Spleen (tissue), 11 donors: ENCODE data around the gene ADD2. TPM values are rescaled to one million over a fixed set of nuclear protein-coding genes. Genes with fewer than 3 reads are reported as not detected.
A peak's percentile ranks its signal among the peaks of the same experiment; 100 is the strongest.
"Not testable (repeated sequence)": the region's sequence is repeated elsewhere in the genome, so short reads cannot be mapped to it uniquely, and the experiment has no call there.

Source experiments
- DNase-seq: peaks from one replicate; pipeline ENCODE4 v3.0.0-alpha.2; 2020
- H3K27ac ChIP-seq, 8 donors: fragments of 200-600 bp; sonication (generic) in 7 of 8; 1 replicate in 4 of 8; 2 replicates in 4 of 8; pipeline versions ENCODE4 v1.5.0 to v1.8.0; 2016 to 2021; ENCODE audit warnings: inconsistent platforms in 4 of 8, mild to moderate bottlenecking in 4 of 8, moderate library complexity in 1 of 8
- H3K27me3 ChIP-seq, 7 donors: fragments of 200-600 bp; sonication (generic) in 6 of 7; replicated peaks in 1 of 7; 1 replicate in 4 of 7; 2 replicates in 3 of 7; pipeline versions ENCODE4 v1.5.0 to v1.8.0; 2016 to 2021; ENCODE audit warnings: inconsistent platforms in 3 of 7, mild to moderate bottlenecking in 1 of 7
- H3K36me3 ChIP-seq, 6 donors: fragments of 200-600 bp; sonication (generic) in 5 of 6; 1 replicate in 4 of 6; 2 replicates in 2 of 6; pipeline versions ENCODE4 v1.5.0 to v1.8.0; 2016 to 2021; ENCODE audit warnings: inconsistent platforms in 2 of 6
- H3K4me1 ChIP-seq, 6 donors: fragments of 200-600 bp; sonication (generic) in 5 of 6; 1 replicate in 3 of 6; 2 replicates in 3 of 6; pipeline versions ENCODE4 v1.5.0 to v1.8.0; 2016 to 2021; ENCODE audit warnings: inconsistent platforms in 3 of 6
- H3K4me3 ChIP-seq, 8 donors: fragments of 200-600 bp; sonication (generic) in 7 of 8; 1 replicate in 4 of 8; 2 replicates in 4 of 8; pipeline versions ENCODE4 v1.5.0 to v1.8.0; 2016 to 2021; ENCODE audit warnings: inconsistent platforms in 4 of 8, mild to moderate bottlenecking in 4 of 8, moderate library complexity in 2 of 8
- H3K9me3 ChIP-seq, 8 donors: fragments of 200-600 bp; sonication (generic) in 7 of 8; 1 replicate in 4 of 8; 2 replicates in 4 of 8; pipeline versions ENCODE4 v1.5.0 to v1.8.0; 2016 to 2021; ENCODE audit warnings: inconsistent platforms in 4 of 8
- CTCF ChIP-seq, 11 experiments: fragments of 200-600 bp in 7 of 11; fragments of 450-650 bp in 4 of 11; sonication (generic) in 4 of 11; IDR thresholded peaks in 8 of 11; conservative IDR thresholded peaks in 3 of 11; 1 replicate in 7 of 11; 2 replicates in 4 of 11; pipeline versions ENCODE4 v1.4.0 to v1.8.0; 2016 to 2021; ENCODE audit warnings: antibody characterized with exemption in 11 of 11, inconsistent platforms in 4 of 11, mild to moderate bottlenecking in 1 of 11
- POLR2A ChIP-seq, 3 donors: fragments of 450-650 bp; IDR thresholded peaks; one replicate each; pipeline ENCODE4 v1.5.1; 2017; ENCODE audit warnings: antibody characterized with exemption in 3 of 3, mild to moderate bottlenecking in 1 of 3
- POLR2AphosphoS5 ChIP-seq, 3 donors: sonication (generic); formaldehyde crosslinking; IDR thresholded peaks; one replicate each; pipeline ENCODE4 v1.5.1; 2017; ENCODE audit warnings: antibody characterized with exemption in 3 of 3
- WGBS, 5 donors: extraction: QIAGEN DNeasy Blood & Tissue Kit in 3 of 5; methylation state at CpG; one replicate each; pipeline versions ENCODE4 v1.1.5 to v1.1.7; 2013 to 2018; 5-methylcytosine and 5-hydroxymethylcytosine counted together
- intact Hi-C: fragments of 100-400 bp; cut with DNase I; formaldehyde crosslinking; loops from one replicate; pipeline ENCODE4 v1.15.0; 2023; ENCODE audit warnings: low total_unique reads
- polyA plus RNA-seq, 3 donors: library from polyadenylated mRNA; stranded (reverse); fragments of 200-250 nt; gene quantifications; one replicate each; pipeline ENCODE4 v1.2.1, GENCODE V29; 2013
- total RNA-seq, 7 donors: library from RNA; depleted of rRNA in 3 of 7; stranded (reverse); fragments of >200 nt in 3 of 7; fragmentation: NEBNext Ultra II Directional in 4 of 7; extraction: Animal tissue kit (Norgen Biotek cat#: 25700) in 4 of 7; gene quantifications; one replicate each; pipeline versions ENCODE4 v1.1.0 to v1.2.1, GENCODE V29; 2016 to 2021
- donor health status: healthy with polysubstance abuse.
- donor health status: DM: no; HTN: no; CAD: no; lungs with moderate emphysema.
- donor health status: DM: no; HTN: no; CAD: no.
- donor health status: Bipolar disorder and iron deficiency.
- donor health status: healthy.
- donor health status: DM: no; HTN: no; CAD: no.
- donor health status: DM: yes; HTN: yes; CAD: no.

The ADD2 gene
- total and polyA plus RNA-seq, 10 donors = 0.47 to 7.1 (median 3.8) TPM

- H3K9me3 ChIP-seq = peaks cover 0 to 8% (median 2%) of the 10 kb centered on the region in 8 donors
- H3K4me1 ChIP-seq = no peaks in the 10 kb centered on the region
- DNase-seq = no peak
- H3K4me3 ChIP-seq = no peak overlapping the region
- TF ChIP-seq POLR2A (IDR thresholded peaks at IDR 0.05) (no peak), POLR2AphosphoS5 (IDR thresholded peaks at IDR 0.05) (no peak), CTCF (IDR thresholded peaks at IDR 0.05 in 8 of 11, conservative IDR thresholded peaks at IDR 0.05 in 3 of 11) (no peak)
- intact Hi-C loops = no loop called here
- WGBS, 5 donors = 68 to 88% (median 72%) methylated on average over 5 of the region's 5 CpGs
- H3K36me3 ChIP-seq = no peaks in the 10 kb centered on the region
- no peak overlapping the region for H3K27ac ChIP-seq
- peaks cover 0 to 5% (median 0%) of the 10 kb centered on the region in 7 donors for H3K27me3 ChIP-seq
These were observed 38.0 kb upstream of the ADD2 start for GRCh38 chr2:70806013-70806412.

DNA sequence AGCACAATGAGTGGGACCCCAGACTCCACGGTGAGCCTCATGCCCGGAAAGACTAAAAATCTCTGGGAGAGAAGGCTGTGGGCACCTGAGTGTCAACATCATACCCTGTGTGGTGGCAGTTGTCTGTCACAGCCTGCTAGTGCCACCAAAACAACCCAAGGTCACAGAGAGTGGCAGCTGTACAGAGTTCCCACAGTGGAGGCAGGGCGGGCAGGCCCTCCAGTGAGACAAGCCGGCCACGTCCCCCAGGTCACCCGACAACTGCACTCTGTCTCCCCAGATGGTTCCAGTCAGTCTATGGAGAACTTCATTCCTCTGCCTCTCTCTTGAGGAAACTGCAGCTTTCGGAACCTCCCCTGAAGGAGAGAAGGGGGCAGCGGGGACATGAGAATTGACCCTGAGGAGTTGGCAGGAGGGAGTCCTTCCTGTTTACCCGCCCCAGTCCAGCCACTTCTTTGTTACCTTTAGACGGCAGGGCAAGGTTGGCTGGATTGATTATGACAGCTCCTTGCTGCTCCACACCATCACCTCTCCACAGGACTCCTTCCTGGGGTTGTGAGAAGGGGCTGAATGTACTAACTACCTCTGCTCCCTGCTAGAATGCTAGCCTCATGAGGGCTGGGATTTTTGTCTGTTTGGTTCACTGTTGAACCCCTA lies 33.7 kb upstream of the ADD2 start:
- H3K27ac ChIP-seq = no peak overlapping the region
- no peak for DNase-seq
- TF ChIP-seq CTCF (IDR thresholded peaks at IDR 0.05 in 8 of 11, conservative IDR thresholded peaks at IDR 0.05 in 3 of 11) (no peak), POLR2AphosphoS5 (IDR thresholded peaks at IDR 0.05) (no peak), POLR2A (IDR thresholded peaks at IDR 0.05) (no peak)

DNA sequence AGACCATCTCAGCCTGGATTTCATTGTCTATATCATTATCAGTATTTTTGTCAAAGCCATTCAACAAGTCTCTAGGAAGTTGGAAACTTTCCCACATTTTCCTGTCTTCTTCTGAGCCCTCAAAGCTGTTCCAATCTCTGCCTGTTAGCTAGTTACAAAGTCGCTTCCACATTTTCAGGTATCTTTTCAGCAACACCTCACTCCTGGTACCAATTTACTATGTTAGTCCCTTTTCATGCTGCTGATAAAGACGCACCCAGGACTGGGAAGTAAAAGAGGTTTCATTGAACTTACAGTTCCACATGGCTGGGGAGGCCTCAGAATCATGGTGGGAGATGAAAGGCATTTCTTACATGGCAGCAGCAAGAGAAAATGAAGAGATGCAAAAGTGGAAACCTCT lies 31.7 kb upstream of the ADD2 start:
- intact Hi-C loops = loop anchor here (10.0 kb wide), 1 partner anchor 145 kb away; no protein-coding TSS in a partner anchor

More for the DNA sequence above, 33.7 kb upstream of the ADD2 start:
- Histone ChIP-seq H3K4me3 (no peak overlapping the region), H3K27me3 (peaks cover 0 to 15% (median 0%) of the 10 kb centered on the region in 7 donors), H3K9me3 (peaks cover 0 to 26% (median 13%) of the 10 kb centered on the region in 8 donors), H3K4me1 (no peaks in the 10 kb centered on the region), H3K36me3 (no peaks in the 10 kb centered on the region)
- intact Hi-C loops = no loop called here
- WGBS, 5 donors = 68 to 78% (median 73%) methylated on average over 10 of the region's 10 CpGs

DNA sequence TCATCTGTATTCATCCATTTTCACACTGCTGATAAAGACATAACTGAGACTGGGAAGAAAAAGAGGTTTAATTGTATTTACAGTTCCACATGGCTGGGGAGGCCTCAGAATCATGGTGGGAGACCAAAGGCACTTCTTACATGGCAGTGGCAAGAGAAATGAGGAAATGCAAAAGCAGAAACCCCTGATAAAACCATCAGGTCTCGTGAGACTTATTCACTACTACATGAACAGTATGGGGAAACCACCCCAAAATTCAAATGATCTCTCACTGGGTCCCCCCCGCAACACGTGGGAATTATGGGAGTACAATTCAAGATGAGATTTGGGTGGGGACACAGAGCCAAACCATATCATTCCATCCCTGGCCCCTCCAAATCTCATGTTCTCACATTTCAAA lies 30.0 kb upstream of the ADD2 start:
- H3K4me1 ChIP-seq, H3K36me3 ChIP-seq, DNase-seq, H3K4me3 ChIP-seq: not testable (repeated sequence)
- WGBS, 5 donors = 71 to 80% (median 78%) methylated on average over 3 of the region's 3 CpGs
- peaks cover 0 to 18% (median 8%) of the 10 kb centered on the region in 8 donors for H3K9me3 ChIP-seq
- H3K27ac ChIP-seq = peak overlapping the region in 3 of 8 donors; percentile 38 to 47 (median 41)
- intact Hi-C loops = loop anchor here (10.0 kb wide), 1 partner anchor 147 kb away; no protein-coding TSS in a partner anchor
- H3K27me3 ChIP-seq = peaks cover 0 to 22% (median 0%) of the 10 kb centered on the region in 7 donors

More for the DNA sequence above, 31.7 kb upstream of the ADD2 start:
- Histone ChIP-seq H3K27me3 (peaks cover 0 to 16% (median 0%) of the 10 kb centered on the region in 7 donors), H3K4me3 (no peak overlapping the region), H3K36me3 (no peaks in the 10 kb centered on the region), H3K9me3 (peaks cover 0 to 21% (median 10%) of the 10 kb centered on the region in 8 donors), H3K27ac (no peak overlapping the region), H3K4me1 (no peaks in the 10 kb centered on the region)
- TF ChIP-seq POLR2AphosphoS5 (IDR thresholded peaks at IDR 0.05) (no peak), CTCF (IDR thresholded peaks at IDR 0.05 in 8 of 11, conservative IDR thresholded peaks at IDR 0.05 in 3 of 11) (no peak), POLR2A (IDR thresholded peaks at IDR 0.05) (no peak)
- no peak for DNase-seq
- WGBS, 5 donors = 82 to 91% (median 87%) methylated on average over 2 of the region's 2 CpGs
